Right renal pelvis (tissue), 4 donors: ENCODE results near the gene ERC2. TPM values are rescaled to one million over a fixed set of nuclear protein-coding genes. Genes with fewer than 3 reads are reported as not detected.
A peak's percentile ranks its signal among the peaks of the same experiment; 100 is the strongest.

Source experiments
- DNase-seq, 4 donors: peaks; one replicate each; pipeline ENCODE4 v3.0.0-alpha.2; 2013; ENCODE audit warnings: low read depth in 4 of 4, low spot score in 3 of 4, missing footprints in 1 of 4
- polyA plus RNA-seq, 4 donors: library from polyadenylated mRNA; unstranded; fragments of 120-200 nt; gene quantifications; one replicate each; pipeline ENCODE4 v1.2.1, GENCODE V29; 2013; ENCODE audit not compliant: insufficient read length in 4 of 4

Gene ERC2
- polyA plus RNA-seq, 4 donors: 2.3 to 3.4 (median 3.0) TPM

GRCh38 chr3:55500555-55501330, 967.5 kb downstream of the ERC2 start:
- DNase-seq: no peak

- no peak for DNase-seq
Measured at GRCh38 chr3:55498520-55498919, 969.7 kb downstream of the ERC2 start.

- no peak for DNase-seq
Measured at GRCh38 chr3:55497250-55497649, 971.0 kb downstream of the ERC2 start.

GRCh38 chr3:55494976-55495375, 973.3 kb downstream of the ERC2 start:
- no peak for DNase-seq

- DNase-seq: no peak
Measured at GRCh38 chr3:55492976-55493375, 975.3 kb downstream of the ERC2 start.

- no peak for DNase-seq
Measured at GRCh38 chr3:55491296-55491816, 976.9 kb downstream of the ERC2 start.

GRCh38 chr3:55490276-55490913, 977.9 kb downstream of the ERC2 start:
- no peak for DNase-seq

GRCh38 chr3:55489798-55490132, 978.5 kb downstream of the ERC2 start:
- no peak for DNase-seq

GRCh38 chr3:55488398-55489055, 979.7 kb downstream of the ERC2 start:
- DNase-seq: peak in 1 of 4 donors; percentile 80

GRCh38 chr3:55487381-55488241, 980.7 kb downstream of the ERC2 start:
- DNase-seq: no peak

GRCh38 chr3:55486857-55487380, 981.3 kb downstream of the ERC2 start, which contains the start of gene WNT5A:
WNT5A (minus strand) TSS chr3:55487306; CDS start chr3:55486985, 321 bp downstream.
- no peak for DNase-seq

GRCh38 chr3:55486101-55486856, 982.0 kb downstream of the ERC2 start:
- DNase-seq: no peak

- peak in 2 of 4 donors; percentile 77 to 78 for DNase-seq
Measured at GRCh38 chr3:55484801-55485791, 983.2 kb downstream of the ERC2 start.

GRCh38 chr3:55484191-55484689, 984.0 kb downstream of the ERC2 start:
- DNase-seq: no peak

- DNase-seq: no peak
Measured at GRCh38 chr3:55483196-55484095, 984.8 kb downstream of the ERC2 start.

GRCh38 chr3:55482496-55483195, 985.6 kb downstream of the ERC2 start:
- no peak for DNase-seq
